SK-N-SH treated with all-trans-retinoic acid at 6 μM for 48 hours (cell line): ENCODE measurements around the gene CCSER1.
"Not testable (repeated sequence)": the region's sequence is repeated elsewhere in the genome, so short reads cannot be mapped to it uniquely, and the experiment has no call there.

Experiments
- RARB ChIP-seq: fragments of 250-450 bp; sonication (Bioruptor Pico); IDR thresholded peaks from 2 replicates; pipeline ENCODE4 v1.8.0; 2021; ENCODE audit warnings: mild to moderate bottlenecking, moderate library complexity
- SNAI2 ChIP-seq: fragments of 250-450 bp; sonication (Bioruptor Pico); IDR thresholded peaks from 2 replicates; pipeline ENCODE4 v1.5.0; 2020; ENCODE audit warnings: mild to moderate bottlenecking, moderate library complexity
- TCF4 ChIP-seq: fragments of 250-450 bp; sonication (Bioruptor Pico); IDR thresholded peaks from 2 replicates; pipeline ENCODE4 v1.8.0; 2021; ENCODE audit warnings: mild to moderate bottlenecking, moderate library complexity, borderline replicate concordance
- ZFP3 ChIP-seq: fragments of 250-450 bp; sonication (Bioruptor Pico); IDR thresholded peaks from 2 replicates; pipeline ENCODE4 v1.5.0; 2020; ENCODE audit warnings: mild to moderate bottlenecking, moderate library complexity
- ZNF8 ChIP-seq: fragments of 450-650 bp; formaldehyde crosslinking; IDR thresholded peaks from 2 replicates; pipeline ENCODE4 v1.5.0; 2020; ENCODE audit warnings: mild to moderate bottlenecking, moderate library complexity
- TF ChIP-seq, protein P1 (sequence below): fragments of 250-450 bp; sonication (Bioruptor Pico); IDR thresholded peaks from 2 replicates; pipeline ENCODE4 v1.8.0; 2020; ENCODE audit warnings: mild to moderate bottlenecking, moderate library complexity, borderline replicate concordance

- not testable (repeated sequence) for TF ChIP-seq RARB; ZFP3 (CRISPR knock-in tag); TCF4 (CRISPR knock-in tag); ZNF8 (CRISPR knock-in tag); SNAI2
- TF ChIP-seq, protein P1, sequence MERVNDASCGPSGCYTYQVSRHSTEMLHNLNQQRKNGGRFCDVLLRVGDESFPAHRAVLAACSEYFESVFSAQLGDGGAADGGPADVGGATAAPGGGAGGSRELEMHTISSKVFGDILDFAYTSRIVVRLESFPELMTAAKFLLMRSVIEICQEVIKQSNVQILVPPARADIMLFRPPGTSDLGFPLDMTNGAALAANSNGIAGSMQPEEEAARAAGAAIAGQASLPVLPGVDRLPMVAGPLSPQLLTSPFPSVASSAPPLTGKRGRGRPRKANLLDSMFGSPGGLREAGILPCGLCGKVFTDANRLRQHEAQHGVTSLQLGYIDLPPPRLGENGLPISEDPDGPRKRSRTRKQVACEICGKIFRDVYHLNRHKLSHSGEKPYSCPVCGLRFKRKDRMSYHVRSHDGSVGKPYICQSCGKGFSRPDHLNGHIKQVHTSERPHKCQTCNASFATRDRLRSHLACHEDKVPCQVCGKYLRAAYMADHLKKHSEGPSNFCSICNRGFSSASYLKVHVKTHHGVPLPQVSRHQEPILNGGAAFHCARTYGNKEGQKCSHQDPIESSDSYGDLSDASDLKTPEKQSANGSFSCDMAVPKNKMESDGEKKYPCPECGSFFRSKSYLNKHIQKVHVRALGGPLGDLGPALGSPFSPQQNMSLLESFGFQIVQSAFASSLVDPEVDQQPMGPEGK (CRISPR knock-in tag), result not testable (repeated sequence)
Measured at GRCh38 chr4:90317140-90317539, 189.9 kb downstream of the CCSER1 start.
